ENCODE measurements around the gene KRI1.
A peak's percentile ranks its signal among the peaks of the same experiment; 100 is the strongest.

Gene KRI1

DNA sequence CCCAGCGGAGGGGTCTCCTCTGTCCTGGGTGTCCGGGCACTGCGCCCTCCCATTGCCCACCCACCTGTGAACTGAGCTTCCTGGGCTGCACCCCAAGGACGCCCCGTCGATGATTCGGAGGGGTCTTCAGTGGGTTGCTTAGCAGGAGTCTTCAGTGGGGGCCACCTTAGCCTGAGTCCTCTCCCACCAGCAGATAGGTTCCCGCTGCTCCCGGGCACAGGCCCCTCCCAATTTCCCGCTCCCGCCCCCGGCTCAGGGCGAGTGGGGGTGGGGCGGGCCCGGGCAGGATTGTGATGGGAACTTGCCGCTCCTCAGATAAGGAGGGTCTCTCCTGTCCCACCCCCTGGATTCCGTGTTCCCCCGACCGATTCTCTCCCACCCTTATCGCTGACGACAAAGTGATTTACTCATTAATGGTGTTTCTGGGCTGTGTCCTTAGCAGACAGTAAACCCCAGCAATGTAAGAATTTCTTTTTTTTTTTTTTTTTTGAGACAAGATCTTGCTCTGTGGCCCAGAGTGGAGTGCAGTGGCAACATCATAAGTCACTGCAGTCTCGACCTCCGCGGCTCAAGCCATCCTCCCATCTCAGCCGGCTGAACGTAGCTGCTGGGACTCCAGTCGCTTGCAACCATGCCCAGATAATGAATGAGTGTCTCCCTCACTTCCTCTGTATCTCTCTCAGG is 47.9 kb downstream of the KRI1 start:
- DNase-seq (ENCODE audit: low spot score) = no peak

DNA sequence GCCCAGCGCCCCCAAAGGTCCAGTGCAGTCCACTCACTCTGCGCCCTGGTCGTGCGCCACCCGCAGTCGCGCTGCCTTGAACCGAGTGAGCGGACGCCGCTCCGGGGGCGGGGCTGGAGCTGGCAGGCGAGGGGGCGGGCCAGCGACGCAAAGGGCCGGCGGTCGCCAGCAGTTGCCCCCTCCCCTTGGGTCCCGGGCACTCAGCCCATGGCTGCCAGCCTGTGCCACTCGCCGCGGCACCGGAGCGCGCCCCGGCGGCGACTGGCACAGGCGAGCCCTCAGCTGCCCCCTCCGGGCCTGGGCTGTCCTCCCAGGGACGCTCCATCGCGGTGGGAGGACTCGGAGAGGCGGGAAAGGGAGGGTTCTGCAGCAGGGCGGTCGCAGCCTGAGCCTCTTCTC is 48.5 kb downstream of the KRI1 start, which contains the start of gene S1PR5:
Gene S1PR5 (minus strand): TSS at position 87 of the 399 bp plus-strand sequence. CDS start 2,436 bp downstream, outside the sequence.
- DNase-seq (ENCODE audit: low spot score) = no peak

DNA sequence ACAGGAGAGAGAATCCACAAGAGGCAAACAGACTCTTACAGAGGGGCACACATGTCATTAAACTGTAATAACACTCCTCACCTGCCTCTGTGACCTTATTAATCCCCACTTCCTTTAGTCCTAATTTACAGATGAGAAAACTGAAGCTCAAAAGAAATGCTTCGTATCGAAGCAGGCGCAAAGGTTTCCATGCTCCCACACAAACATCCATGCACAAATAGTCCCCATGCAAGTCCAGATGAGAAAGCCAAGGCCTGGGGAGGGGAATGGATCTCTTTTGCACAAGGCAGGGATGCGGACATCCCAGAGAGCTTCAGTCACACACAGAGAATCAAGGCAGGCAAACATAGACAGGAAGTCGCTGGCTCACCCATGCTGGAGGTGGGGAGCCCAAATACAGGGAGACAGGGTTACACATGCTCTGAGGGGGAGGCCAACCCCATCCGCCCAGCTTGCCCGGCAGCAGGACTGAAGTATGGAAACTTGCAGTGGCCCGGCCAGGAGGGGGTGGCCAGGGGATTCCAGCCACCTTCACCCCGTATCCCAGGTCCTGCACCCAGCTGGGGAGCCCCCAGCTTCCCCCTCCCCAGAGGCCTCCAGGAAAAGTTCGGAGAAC is 49.0 kb downstream of the KRI1 start:
- DNase-seq (ENCODE audit: low spot score) = no peak

DNA sequence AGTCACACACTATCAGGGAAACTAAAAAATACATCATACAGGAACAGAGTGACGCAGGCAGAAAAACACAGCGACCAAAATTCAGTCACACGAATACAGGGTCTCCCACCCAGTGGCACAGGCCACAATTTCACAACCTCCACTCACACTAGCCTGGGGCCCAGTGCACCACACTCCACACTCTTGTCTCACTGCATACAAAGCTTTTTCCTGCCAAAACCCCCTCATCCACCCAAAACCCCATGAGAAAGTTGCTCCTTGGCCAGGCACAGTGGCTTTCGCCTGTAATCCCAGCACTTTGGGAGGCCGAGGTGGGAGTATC is 49.8 kb downstream of the KRI1 start:
- peak; percentile 45 for DNase-seq (ENCODE audit: low spot score)

DNA sequence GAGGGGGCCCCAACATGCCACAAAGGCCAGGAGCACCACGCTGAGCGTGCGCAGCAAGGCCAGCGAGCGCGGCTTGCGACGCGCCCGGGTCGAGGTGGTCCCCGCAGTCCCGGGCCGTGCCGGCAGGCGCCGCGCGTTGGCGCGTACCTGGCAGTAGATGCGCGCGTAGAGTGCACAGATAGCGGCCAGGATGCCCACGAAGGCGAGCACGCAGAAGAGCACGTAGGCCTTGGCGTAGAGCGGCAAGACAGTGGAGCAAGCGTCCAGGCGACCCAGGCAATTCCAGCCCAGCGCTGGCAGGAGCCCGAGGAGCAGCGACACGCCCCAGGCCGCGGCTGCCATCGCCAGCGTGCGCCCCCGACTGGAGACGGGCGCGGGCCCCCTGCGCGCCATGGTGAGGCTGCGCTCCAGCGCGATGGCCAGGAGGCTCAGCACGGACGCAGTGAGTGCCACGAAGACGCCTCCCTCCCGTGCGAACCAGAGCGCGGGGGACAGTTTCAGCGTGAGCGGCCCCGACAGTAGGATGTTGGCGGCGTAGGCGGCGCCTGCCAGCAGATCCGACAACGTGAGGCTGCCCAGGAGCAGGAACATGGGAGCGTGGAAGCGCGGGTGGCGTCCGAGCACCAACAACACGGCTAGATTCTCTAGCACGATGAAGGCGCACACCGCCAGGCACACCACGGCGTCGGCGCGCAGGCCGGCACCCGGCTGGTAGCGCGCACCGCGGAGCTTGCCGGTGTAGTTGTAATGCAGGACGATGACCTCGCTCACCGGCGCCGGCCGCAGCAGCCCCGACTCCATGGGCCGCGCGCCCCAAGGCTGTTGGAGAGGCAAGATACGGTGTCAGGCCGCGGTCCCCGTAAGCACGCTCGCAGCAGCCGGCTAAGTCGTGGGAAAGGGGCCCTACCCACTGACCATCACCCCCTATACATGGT is 51.3 kb downstream of the KRI1 start:
- no peak for DNase-seq (ENCODE audit: low spot score)

DNA sequence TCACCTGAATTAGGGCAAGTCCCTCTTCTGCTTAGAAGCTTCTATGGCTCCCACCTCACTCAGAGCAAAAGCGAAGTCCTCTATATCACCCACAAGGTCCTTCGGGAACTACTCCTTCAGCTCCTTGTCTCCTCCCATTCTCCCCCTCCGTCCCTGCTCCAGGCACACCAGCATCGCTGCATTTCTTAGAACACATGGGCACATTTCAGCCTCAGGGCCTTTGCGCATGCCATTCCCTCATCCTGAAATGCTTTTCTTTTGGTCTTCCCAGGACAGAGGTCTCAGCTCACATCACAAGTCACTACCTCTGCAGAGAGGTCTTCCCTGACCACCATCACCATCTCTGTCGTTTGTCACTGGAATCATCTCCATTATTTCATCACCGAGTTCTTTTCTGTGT is 52.6 kb downstream of the KRI1 start:
- no peak for DNase-seq (ENCODE audit: low spot score)

DNA sequence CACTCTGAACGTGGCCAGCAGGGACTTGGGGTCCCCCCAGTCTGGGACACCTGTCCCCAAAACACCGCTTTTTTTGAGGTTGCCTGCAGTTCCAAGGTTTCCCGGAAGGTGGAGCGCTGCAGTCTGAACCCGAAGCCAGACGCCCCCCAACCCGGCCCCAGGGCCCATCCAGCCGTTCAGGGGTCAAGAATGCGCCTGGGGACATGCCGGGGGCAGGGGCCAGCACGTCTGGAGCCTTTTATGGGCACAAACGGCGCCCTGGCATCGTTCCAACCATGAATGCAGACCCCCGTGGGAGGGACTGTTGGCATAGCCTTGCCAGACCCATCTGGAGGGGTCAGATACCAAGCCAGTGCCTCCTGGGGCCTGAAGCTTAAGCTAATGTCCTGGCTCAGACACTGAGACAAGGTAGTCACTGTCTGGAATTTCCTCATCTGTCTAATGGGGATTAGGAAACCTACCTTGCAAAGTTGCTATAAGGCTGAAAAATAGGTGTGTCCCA is 55.5 kb downstream of the KRI1 start:
- DNase-seq (ENCODE audit: low spot score) = peak; percentile 62

DNA sequence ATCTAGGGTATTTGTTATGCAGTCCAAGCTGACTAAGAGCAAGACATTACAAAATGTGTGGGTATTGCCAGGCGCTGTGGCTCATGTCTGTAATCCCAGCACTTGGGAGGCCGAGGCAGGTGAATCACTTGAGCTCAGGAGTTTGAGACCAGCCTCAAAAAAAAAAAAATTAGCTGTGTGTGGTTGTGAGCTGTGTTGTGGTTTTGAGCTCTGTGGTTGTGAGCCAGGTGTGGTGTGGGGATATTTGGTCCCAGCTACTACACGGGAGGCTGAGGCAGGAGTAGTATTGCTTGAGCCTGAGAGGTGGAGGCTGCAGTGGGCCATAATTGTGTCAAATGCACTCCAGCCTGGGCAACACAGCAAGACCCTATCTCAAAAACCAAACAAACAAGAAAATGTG is 57.1 kb downstream of the KRI1 start:
- no peak for DNase-seq (ENCODE audit: low spot score)

DNA sequence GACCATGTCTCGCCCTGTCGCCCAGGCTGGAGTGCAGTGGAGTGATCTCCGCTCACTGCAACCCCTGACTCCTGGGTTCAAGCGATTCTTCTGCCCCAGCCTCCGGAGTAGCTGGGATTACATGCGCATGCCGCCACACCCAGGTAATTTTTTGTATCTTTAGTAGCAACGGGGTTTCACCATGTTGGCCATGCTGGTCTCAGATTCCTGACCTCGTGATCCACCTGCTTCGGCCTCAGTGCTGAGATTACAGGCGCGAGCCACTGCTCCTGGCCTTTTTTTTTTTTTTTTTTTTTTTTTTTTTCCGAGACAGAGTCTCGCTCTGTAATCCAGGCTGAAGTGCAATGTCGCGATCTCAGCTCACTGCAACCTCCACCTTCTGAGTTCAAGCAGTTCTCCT is 57.8 kb downstream of the KRI1 start:
- DNase-seq (ENCODE audit: low spot score) = no peak

DNA sequence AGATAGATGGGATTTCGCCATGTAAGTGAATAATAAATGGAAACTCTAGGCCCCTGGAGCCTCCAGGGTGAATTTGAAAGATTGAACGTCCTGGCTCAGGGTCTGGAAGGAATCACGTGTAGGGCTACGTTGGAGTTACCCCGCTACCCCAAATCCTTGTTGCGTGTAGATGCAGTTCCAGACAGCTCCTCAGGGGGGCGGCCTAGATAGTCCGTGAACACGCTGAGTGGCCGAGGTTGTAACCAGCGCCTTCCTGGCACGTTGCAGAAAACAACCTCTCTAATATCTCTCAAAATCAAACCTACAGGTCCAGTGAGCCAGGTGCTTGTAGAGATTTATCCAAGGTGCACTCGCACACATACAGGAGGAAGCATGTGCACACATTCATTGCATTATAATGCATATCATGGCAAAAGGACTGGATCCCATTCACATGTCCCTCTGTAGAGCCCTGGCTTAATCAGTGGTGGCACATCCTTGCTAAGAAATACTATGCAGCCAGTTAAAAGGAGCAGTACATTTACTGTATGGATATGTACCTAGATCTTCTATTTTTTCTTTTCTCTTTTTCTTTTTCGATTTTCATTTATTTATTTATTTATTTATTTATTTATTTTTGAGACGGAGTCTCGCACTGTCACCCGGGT is 60.1 kb downstream of the KRI1 start:
- DNase-seq (ENCODE audit: low spot score) = peak; percentile 86

Measured in CD4-positive, alpha-beta T cell treated with Interleukin-15 for 4 hours (primary cell).